Measurements from ENCODE around the gene SCP2. TPM values are rescaled to one million over a fixed set of nuclear protein-coding genes. Genes with fewer than 3 reads are reported as not detected.

Gene SCP2, protein sequence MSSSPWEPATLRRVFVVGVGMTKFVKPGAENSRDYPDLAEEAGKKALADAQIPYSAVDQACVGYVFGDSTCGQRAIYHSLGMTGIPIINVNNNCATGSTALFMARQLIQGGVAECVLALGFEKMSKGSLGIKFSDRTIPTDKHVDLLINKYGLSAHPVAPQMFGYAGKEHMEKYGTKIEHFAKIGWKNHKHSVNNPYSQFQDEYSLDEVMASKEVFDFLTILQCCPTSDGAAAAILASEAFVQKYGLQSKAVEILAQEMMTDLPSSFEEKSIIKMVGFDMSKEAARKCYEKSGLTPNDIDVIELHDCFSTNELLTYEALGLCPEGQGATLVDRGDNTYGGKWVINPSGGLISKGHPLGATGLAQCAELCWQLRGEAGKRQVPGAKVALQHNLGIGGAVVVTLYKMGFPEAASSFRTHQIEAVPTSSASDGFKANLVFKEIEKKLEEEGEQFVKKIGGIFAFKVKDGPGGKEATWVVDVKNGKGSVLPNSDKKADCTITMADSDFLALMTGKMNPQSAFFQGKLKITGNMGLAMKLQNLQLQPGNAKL
- 60.3 and 61.7 TPM in 2 replicates for total RNA-seq

DNA sequence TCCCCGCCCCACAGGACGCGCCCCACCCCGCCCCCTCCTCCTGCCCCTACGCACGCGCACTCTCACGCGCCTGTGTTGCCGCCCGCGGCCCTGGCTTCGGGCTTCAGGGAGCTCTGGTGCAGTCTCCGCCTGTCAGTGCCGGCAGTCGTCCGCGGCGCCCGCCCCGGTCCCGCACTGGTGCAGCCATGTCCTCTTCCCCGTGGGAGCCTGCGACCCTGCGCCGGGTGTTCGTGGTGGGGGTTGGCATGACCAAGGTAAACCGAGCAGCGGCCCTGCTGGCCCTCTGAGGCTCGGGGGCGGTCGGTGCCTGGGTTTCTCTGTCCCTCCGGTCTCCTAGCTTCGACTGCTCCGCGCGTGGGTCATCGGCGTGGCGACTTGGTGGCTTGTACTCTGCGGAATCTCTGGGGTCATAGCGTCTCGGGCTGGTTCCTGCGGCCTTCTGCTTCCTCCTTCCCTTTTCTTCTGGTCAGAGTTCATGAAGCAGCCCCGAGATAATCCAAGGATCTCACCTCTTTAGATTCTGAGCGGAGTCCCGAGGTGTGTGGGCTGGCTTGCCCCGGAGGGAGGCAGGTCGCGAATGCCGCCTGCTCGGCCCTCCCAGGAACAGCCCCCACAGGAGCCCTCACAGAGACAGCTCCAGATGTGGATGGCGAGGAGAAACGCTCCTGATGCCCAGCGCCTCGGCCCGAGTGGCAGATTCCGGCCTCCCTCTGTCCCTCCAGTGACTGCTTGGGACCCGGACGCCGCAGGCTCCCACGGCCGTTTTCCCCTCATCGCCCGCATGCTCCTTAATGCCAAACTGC, at the start of gene SCP2:
Gene SCP2 (plus strand): TSS at position 65 of the 803 bp plus-strand sequence. CDS start 121 bp downstream, at position 186.
- Mint-ChIP-seq H3K27me3 (peaks cover 6% of the 10 kb centered on the region), H3K36me3 (ENCODE audit: low read depth) (no peaks in the 10 kb centered on the region), H3K4me1 (peaks cover 17% of the 10 kb centered on the region), H3K9me3 (no peaks in the 10 kb centered on the region), H3K27ac (peak within 1 kb of the TSS; percentile 74), H3K4me3 (peak within 1 kb of the TSS; percentile 88)
- intact Hi-C loops (cut with micrococcal nuclease), result loop anchor here (2.0 to 10.0 kb wide), 3 partner anchors 87 to 873 kb away; partner anchors contain the start of genes BTF3L4, CPT2 and TXNDC12
- peak; percentile 95 for DNase-seq

DNA sequence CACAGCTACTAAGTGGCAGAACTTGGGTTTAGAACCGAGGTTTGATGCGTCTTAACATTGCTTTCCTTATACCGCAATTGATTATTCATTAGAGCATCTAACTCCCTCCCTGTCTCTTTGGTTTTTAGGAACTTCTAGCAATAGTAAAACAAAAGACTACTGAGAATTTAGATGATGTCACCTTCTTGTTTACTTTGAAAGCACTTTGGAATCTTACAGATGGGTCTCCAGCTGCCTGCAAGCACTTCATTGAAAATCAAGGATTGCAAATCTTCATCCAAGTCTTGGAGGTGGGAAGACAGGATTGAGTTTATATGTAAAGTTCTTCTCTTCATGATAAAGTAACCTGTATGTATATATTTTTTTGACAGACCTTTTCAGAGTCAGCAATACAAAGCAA, 49.5 kb upstream of the SCP2 start:
- Mint-ChIP-seq H3K4me1 (no peaks in the 10 kb centered on the region), H3K9me3 (no peaks in the 10 kb centered on the region), H3K4me3 (no peak overlapping the region), H3K36me3 (ENCODE audit: low read depth) (no peaks in the 10 kb centered on the region), H3K27ac (no peak overlapping the region), H3K27me3 (peaks cover 2% of the 10 kb centered on the region)
- intact Hi-C loops (cut with micrococcal nuclease), result no loop called here
- no peak for DNase-seq

GRCh38 chr1:52880206-52880605, 46.9 kb upstream of the SCP2 start:
- no peaks in the 10 kb centered on the region for H3K27me3 Mint-ChIP-seq
- no peak for DNase-seq
- intact Hi-C loops (cut with micrococcal nuclease), result no loop called here
- H3K9me3 Mint-ChIP-seq, result no peaks in the 10 kb centered on the region
- H3K4me3 Mint-ChIP-seq, result no peak overlapping the region
- H3K4me1 Mint-ChIP-seq, result no peaks in the 10 kb centered on the region
- no peak overlapping the region for H3K27ac Mint-ChIP-seq
- H3K36me3 Mint-ChIP-seq (ENCODE audit: low read depth), result no peaks in the 10 kb centered on the region

DNA sequence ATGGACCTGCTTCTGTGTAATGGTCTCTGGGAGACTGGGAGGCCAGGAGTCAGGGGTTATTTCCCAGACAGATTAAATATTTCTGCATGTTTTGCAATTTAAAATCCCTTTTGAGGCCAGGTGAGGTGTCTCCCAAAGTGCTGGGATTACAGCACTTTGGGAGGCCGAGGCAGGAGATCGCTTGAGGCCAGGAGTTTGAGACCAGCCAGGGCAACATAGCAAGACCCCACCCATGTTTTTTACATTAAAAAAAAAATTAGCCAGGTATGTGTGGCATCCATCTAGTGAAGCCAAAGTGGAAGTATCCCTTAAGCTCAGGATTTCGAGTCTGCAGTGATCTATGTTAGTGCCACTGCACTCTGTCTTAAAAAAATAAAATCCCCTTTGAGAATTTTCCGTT, 39.6 kb upstream of the SCP2 start:
- Mint-ChIP-seq H3K4me1 (no peaks in the 10 kb centered on the region), H3K9me3 (no peaks in the 10 kb centered on the region), H3K36me3 (ENCODE audit: low read depth) (no peaks in the 10 kb centered on the region), H3K4me3 (no peak overlapping the region), H3K27me3 (no peaks in the 10 kb centered on the region), H3K27ac (no peak overlapping the region)
- intact Hi-C loops (cut with micrococcal nuclease), result no loop called here
- no peak for DNase-seq

DNA sequence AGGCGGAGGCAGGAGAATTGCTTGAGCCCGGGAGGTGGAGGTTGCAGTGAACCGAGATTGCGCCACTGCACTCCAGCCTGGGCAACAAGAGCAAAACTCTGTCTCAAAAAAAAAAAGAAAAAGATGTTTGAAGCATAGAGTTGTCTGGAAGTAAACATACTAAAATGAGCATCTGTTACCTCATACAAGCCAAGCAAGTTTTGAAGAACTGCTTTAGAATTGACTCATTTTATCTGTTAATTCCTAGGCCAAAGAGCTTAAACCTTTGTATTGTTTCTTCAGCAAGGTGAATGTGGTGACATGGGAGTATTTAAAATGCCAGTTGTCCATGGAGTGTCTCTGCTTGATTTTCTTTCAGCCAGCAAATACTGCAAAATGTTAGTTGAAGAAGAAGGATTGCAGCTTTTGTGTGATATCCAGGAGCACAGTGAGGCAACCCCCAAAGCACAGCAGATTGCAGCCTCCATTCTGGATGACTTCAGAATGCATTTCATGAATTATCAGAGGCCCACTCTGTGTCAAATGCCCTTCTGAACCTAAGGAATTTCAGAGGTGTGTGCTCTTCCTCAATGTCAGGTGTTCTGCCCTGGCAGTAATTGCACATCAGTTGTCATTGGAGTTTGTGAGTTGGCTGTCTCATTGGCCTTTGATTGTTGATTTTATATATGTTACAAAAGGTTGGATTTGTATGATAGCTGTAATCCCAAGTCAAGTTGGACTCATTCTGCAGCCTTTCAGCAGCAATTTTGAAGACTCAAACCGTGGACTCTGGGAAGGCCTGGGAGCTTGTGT, 34.5 kb upstream of the SCP2 start:
- Mint-ChIP-seq H3K4me1 (no peaks in the 10 kb centered on the region), H3K27me3 (no peaks in the 10 kb centered on the region), H3K4me3 (no peak overlapping the region), H3K36me3 (ENCODE audit: low read depth) (no peaks in the 10 kb centered on the region), H3K27ac (no peak overlapping the region), H3K9me3 (no peaks in the 10 kb centered on the region)
- DNase-seq, result no peak
- intact Hi-C loops (cut with micrococcal nuclease), result no loop called here

DNA sequence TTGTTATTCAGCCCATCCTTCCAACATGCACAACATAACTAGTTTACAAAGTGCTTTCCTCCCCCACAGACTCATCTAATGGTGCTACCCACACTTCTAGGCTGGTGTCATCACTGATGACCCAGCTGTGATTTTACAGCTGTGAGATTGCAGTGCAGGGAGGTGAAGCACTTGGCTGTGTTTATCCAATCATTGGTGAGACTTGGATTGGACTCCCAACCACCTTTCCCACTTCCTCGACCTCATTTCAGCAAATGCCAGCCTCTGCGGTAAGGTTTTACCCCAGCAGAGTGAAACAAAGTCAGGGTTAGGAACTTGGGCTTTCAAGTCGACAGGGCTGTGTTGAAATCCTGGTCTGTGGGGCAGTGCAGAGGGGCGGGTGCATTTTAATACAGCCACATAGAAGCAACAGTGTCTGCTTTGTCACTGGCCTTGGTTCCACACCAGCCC, 27.6 kb upstream of the SCP2 start:
- Mint-ChIP-seq H3K27me3 (no peaks in the 10 kb centered on the region), H3K27ac (no peak overlapping the region), H3K9me3 (no peaks in the 10 kb centered on the region), H3K4me3 (no peak overlapping the region), H3K4me1 (no peaks in the 10 kb centered on the region), H3K36me3 (ENCODE audit: low read depth) (no peaks in the 10 kb centered on the region)
- no peak for DNase-seq
- intact Hi-C loops (cut with micrococcal nuclease), result no loop called here

DNA sequence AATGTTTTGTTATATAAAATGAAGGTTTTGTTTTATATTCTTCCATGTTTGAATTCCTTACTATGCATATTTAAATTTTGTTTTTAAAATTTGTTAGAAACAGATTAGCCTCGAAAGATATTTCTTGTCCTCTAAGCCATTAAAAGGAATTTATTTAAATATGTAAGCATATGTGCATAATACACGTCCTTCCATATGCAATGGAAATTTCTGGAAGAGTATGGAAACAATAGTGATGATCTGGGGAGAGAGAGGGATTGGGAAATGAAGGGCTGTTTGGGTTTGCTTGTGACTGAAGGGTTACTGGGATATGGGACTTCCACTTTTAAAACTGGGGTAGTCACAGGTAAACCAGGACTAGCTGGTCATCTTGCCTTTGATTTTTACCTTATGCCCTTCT, 26.7 kb upstream of the SCP2 start:
- H3K27ac Mint-ChIP-seq, result no peak overlapping the region
- H3K4me1 Mint-ChIP-seq, result no peaks in the 10 kb centered on the region
- H3K36me3 Mint-ChIP-seq (ENCODE audit: low read depth), result no peaks in the 10 kb centered on the region

DNA sequence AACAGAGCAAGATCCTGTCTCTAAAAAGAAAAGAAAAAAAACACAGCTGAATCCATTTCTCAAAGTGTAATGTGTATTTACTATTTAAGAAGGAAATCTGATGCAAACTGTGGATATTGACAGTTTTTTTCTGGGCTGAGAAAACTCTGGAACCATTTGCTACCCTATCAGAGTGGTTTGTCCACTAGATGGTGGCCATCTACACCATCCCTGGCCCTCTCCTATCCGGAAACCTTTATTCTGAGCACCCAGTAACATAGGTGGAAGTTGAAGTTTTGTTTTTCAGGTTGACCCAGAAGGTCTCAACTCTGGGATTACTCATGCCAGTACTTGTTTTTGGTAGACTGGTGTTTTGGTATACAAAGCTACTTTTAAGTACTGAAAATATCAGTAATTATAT, 25.7 kb upstream of the SCP2 start:
- no peak overlapping the region for H3K27ac Mint-ChIP-seq
- H3K9me3 Mint-ChIP-seq, result no peaks in the 10 kb centered on the region
- intact Hi-C loops (cut with micrococcal nuclease), result no loop called here
- H3K36me3 Mint-ChIP-seq (ENCODE audit: low read depth), result no peaks in the 10 kb centered on the region
- no peak for DNase-seq
- H3K27me3 Mint-ChIP-seq, result no peaks in the 10 kb centered on the region
- peaks cover 2% of the 10 kb centered on the region for H3K4me1 Mint-ChIP-seq
- no peak overlapping the region for H3K4me3 Mint-ChIP-seq

More for the DNA sequence above, 26.7 kb upstream of the SCP2 start:
- no peaks in the 10 kb centered on the region for H3K9me3 Mint-ChIP-seq
- H3K4me3 Mint-ChIP-seq, result no peak overlapping the region
- DNase-seq, result no peak
- H3K27me3 Mint-ChIP-seq, result no peaks in the 10 kb centered on the region
- intact Hi-C loops (cut with micrococcal nuclease), result no loop called here

- intact Hi-C loops (cut with micrococcal nuclease), result no loop called here
- DNase-seq, result no peak
- Mint-ChIP-seq H3K27ac (no peak overlapping the region), H3K27me3 (no peaks in the 10 kb centered on the region), H3K4me3 (no peak overlapping the region), H3K9me3 (no peaks in the 10 kb centered on the region), H3K4me1 (peaks cover 2% of the 10 kb centered on the region), H3K36me3 (ENCODE audit: low read depth) (peaks cover 1% of the 10 kb centered on the region)
Observed at GRCh38 chr1:52904208-52904926, 22.7 kb upstream of the SCP2 start.

DNA sequence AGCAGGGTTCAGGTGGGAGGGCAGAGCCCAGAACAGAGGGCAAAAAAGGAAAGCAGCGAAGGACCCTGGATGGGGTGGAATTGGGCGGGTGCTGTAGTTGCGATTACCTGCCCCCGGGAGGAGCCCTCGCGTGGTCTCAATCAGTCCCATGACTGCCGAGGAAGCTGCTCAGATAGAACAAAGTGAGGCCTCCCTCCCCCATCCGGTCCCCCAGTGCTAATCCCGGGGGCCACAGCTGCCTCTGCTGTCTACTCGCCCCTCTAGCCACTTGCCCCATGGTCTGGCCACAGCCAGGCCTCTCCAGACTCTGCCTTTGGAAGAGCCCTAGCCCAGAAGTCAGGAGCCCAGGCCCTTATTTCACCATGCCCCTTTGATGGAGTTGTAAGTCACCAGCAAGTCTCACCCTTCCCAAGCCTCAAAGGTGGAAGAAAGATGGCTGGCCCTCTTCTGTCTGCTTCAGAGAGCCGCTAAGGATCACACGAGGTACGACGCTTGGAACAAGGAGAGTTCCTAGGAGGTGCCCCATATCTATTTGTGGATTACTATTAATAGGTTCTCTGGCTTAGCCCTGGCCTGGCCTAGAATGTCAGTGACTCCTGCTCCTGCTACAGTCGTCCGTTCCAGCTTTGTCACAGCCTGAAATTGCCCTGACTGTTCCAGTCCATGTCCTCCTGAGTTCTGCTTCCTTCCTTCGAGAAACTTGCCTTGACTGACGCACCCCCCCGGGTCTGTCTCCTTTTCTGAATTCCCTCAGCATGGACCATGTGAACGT, 22.0 kb upstream of the SCP2 start:
- Mint-ChIP-seq H3K4me1 (peaks cover 2% of the 10 kb centered on the region), H3K27me3 (no peaks in the 10 kb centered on the region), H3K4me3 (no peak overlapping the region), H3K27ac (no peak overlapping the region), H3K9me3 (no peaks in the 10 kb centered on the region), H3K36me3 (ENCODE audit: low read depth) (peaks cover 3% of the 10 kb centered on the region)
- peak; percentile 76 for DNase-seq
- intact Hi-C loops (cut with micrococcal nuclease), result loop anchor here (5.0 kb wide), 1 partner anchor 277 kb away; no protein-coding TSS in a partner anchor

DNA sequence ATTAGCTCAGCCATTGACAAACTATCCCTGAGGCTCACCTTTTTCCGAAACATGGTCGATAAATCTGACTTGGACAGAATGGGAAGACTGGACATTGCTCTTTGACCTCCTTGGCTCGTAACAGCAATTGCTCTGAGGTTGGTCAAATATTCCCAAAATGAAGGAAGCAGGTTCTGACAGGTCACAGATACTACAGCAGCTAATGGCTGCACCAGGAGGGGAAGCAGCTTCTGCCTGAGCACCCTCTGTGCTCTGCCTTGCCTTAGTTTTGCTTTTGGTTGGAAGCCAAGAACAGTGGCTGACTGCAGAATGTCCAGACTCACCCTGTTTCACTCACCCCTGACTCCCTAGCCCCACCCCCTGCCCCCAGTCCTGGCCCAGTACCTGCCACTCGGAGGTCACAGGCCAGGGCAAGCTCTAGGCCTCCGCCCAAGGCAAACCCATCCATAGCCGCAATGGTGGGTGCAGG, 20.9 kb upstream of the SCP2 start:
- Mint-ChIP-seq H3K9me3 (no peaks in the 10 kb centered on the region), H3K4me1 (peaks cover 2% of the 10 kb centered on the region), H3K36me3 (ENCODE audit: low read depth) (peaks cover 3% of the 10 kb centered on the region), H3K27ac (no peak overlapping the region), H3K4me3 (no peak overlapping the region), H3K27me3 (no peaks in the 10 kb centered on the region)
- DNase-seq, result no peak
- intact Hi-C loops (cut with micrococcal nuclease), result loop anchor here (5.0 kb wide), 1 partner anchor 276 kb away; no protein-coding TSS in a partner anchor

- Mint-ChIP-seq H3K4me3 (no peak overlapping the region), H3K27me3 (no peaks in the 10 kb centered on the region), H3K9me3 (no peaks in the 10 kb centered on the region), H3K4me1 (peaks cover 2% of the 10 kb centered on the region), H3K27ac (no peak overlapping the region), H3K36me3 (ENCODE audit: low read depth) (peaks cover 3% of the 10 kb centered on the region)
- no peak for DNase-seq
- intact Hi-C loops (cut with micrococcal nuclease), result loop anchor here (5.0 kb wide), 1 partner anchor 275 kb away; no protein-coding TSS in a partner anchor
Observed at GRCh38 chr1:52907068-52907811, 19.8 kb upstream of the SCP2 start.

Measured in activated CD4-positive, alpha-beta T cell treated with anti-CD3 and anti-CD28 coated beads, Interleukin-2, amount 10 ng/mL, durations not matched to agents 24 days and 14 days (primary cell).